Coronary artery (tissue), 2 donors: Measurements from ENCODE around the gene ITLN2.
"Not testable (repeated sequence)": the region's sequence is repeated elsewhere in the genome, so short reads cannot be mapped to it uniquely, and the experiment has no call there.

Source experiments
- DNase-seq: peaks from one replicate; pipeline ENCODE4 v3.0.0-alpha.2; 2017; ENCODE audit warnings: low spot score
- H3K27ac ChIP-seq, 2 donors: fragments of 200-600 bp; sonication (generic); one replicate each; pipeline ENCODE4 v1.5.1; 2016 to 2019
- H3K4me3 ChIP-seq: fragments of 200-600 bp; sonication (generic); 2 replicates; pipeline ENCODE4 v1.5.1; 2016; ENCODE audit warnings: mild to moderate bottlenecking, moderate library complexity
- CTCF ChIP-seq: fragments of 200-600 bp; sonication (generic); IDR thresholded peaks from one replicate; pipeline ENCODE4 v1.5.1; 2019; ENCODE audit warnings: antibody characterized with exemption

Gene ITLN2

GRCh38 chr1:160945079-160945478 lies 9.5 kb downstream of the ITLN2 start:
- no peak for DNase-seq
- Histone ChIP-seq H3K4me3 (no peak overlapping the region), H3K27ac (peak overlapping the region in 1 of 2 donors; percentile 71)
- no peak for TF ChIP-seq CTCF

DNA sequence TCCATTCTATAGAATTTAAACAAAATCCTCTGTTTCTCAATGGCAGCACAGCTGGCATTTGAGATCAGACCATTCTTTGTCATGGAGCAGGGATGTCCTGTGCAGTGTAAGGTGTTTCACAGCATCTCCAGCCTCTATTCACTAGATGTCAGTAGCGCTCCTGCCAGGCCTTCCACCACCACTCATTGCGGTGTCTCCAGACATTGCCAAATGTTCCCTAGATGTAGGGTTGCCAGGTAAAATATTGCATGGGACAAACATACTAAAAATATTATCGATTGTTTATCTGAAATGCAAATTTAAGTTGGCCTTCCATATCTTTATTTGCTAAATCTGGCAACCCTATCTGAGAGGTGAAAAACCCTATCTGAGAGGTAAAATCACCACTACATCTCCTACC lies 11.7 kb downstream of the ITLN2 start:
- DNase-seq, result no peak
- no peak for TF ChIP-seq CTCF
- Histone ChIP-seq H3K27ac (no peak overlapping the region), H3K4me3 (no peak overlapping the region)

GRCh38 chr1:160936666-160937065 lies 17.9 kb downstream of the ITLN2 start:
- not testable (repeated sequence) for H3K4me3 ChIP-seq, DNase-seq

DNA sequence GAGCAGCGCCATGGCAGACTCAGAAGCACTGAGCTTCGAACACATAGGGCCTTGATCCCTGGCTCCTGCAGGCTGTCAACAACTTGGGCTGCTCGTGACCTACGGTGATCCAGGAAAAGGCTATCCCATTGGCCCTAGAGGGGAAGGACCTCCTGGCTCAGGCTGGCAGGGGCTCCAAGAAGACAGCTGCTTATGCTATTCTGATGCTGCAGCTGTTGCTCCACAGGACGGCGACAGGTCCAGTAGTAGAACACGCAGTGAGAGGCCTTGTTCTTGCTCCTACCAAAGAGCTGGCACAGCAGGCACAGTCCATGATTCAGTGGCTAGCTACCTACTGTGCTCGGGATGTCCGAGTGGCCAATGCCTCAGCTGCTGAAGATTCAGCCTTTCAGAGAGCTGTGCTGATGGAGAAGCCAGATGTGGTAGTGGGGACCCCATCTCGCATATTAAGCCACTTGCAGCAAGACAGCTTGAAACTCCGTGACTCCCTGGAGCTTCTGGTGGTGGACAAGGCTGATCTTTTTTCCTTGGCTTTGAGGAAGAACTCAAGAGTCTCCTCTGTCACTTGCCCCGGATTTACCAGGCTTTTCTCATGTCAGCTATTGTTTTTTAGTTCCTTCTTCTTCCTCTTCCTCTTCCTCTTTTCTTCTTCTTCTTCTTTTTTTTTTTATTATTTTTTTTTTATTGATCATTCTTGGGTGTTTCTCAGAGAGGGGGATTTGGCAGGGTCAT lies 18.9 kb downstream of the ITLN2 start:
- no peak for DNase-seq
- Histone ChIP-seq H3K4me3 (no peak overlapping the region), H3K27ac (peak overlapping the region in 1 of 2 donors; percentile 32)
- no peak for TF ChIP-seq CTCF

More at GRCh38 chr1:160936666-160937065, 17.9 kb downstream of the ITLN2 start:
- H3K27ac ChIP-seq, result not testable (repeated sequence)

DNA sequence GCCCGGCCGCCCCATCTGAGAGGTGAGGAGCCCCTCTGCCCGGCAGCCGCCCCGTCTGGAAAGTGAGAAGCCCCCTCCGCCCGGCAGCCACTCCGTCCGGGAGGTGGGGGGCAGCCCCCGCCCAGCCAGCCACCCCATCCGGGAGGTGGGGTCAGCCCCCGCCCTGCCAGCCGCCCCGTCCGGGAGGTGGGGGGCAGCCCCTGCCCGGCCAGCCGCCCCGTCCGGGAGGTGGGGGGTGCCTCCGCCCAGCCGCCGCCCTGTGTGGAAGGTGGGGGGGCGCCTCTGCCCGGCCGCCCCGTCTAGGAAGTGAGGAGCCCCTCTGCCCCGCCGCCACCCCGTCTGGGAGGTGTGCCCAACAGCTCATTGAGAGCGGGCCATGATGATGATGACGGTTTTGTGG lies 21.3 kb downstream of the ITLN2 start:
- H3K27ac ChIP-seq, DNase-seq, H3K4me3 ChIP-seq: not testable (repeated sequence)

- no peak for DNase-seq
- TF ChIP-seq CTCF, result no peak
- Histone ChIP-seq H3K4me3 (no peak overlapping the region), H3K27ac (no peak overlapping the region)
These were observed 28.9 kb downstream of the ITLN2 start for GRCh38 chr1:160925652-160926244.

DNA sequence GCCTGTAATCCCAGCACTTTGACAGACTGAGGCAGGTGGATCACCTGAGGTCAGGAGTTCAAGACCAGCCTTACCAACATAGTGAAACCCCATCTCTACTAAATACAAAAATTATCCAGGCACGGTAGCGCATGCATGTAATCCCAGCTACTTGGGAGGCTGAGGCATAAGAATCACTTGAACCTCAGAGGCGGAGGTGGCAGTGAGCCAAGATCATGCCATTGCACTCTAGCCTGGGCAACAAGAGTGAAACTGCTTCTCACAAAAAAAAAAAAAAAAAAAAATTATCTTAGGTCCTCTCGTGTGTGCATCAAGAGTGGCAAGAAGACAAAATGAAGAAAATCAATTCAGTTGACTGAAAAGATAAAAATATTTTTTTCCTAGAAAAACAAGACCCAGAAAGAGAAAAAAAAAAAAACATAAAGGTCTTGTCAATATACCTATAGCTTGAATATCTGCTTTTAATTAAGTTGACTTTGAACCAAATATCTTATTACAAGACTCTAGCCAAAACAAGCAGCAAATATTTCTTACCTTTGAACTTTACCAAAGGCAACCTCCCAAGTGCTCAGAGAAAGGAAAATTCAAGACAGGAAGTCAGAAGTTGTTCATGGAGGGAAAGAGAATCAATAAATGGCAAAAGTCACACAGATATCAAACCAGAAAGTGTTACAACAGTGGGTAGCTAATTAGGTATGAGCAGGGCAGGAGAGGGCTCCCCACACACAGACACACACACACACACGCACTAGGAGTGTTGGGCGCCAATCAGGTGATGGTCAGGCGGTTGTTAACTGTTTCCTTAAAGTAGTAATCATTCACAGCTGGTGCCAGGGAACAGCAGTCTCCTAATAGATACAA lies 29.6 kb downstream of the ITLN2 start:
- H3K27ac ChIP-seq, result no peak overlapping the region
- no peak for TF ChIP-seq CTCF
- H3K4me3 ChIP-seq, result no peak overlapping the region
- no peak for DNase-seq
